Osteoblast (primary cell): ENCODE data around the gene UCP2. TPM values are rescaled to one million over a fixed set of nuclear protein-coding genes. Genes with fewer than 3 reads are reported as not detected.

Experiments
- DNase-seq: peaks from one replicate; pipeline ENCODE4 v3.0.0; 2011; ENCODE audit warnings: low spot score, mixed read lengths; ENCODE audit not compliant: insufficient read length; ENCODE audit errors: missing footprints
- H2AFZ ChIP-seq: 2 replicates; pipeline ENCODE4 v1.6.0; 2011; ENCODE audit warnings: mild to moderate bottlenecking, low read length
- H3K27ac ChIP-seq: 2 replicates; pipeline ENCODE4 v1.5.1; 2011; ENCODE audit warnings: mild to moderate bottlenecking, low read depth, low read length, moderate library complexity
- H3K27me3 ChIP-seq: 2 replicates; pipeline ENCODE4 v1.6.0; 2012; ENCODE audit warnings: mild to moderate bottlenecking, control low read depth, inconsistent platforms, low read length, moderate library complexity; ENCODE audit not compliant: insufficient read depth
- H3K36me3 ChIP-seq: 2 replicates; pipeline ENCODE4 v1.5.1; 2011; ENCODE audit warnings: mild to moderate bottlenecking, low read length, control low read depth, moderate library complexity; ENCODE audit not compliant: insufficient read depth
- H3K4me1 ChIP-seq: 2 replicates; pipeline ENCODE4 v1.5.1; 2011; ENCODE audit warnings: mild to moderate bottlenecking, low read length, control low read depth, moderate library complexity; ENCODE audit not compliant: insufficient read depth
- H3K4me2 ChIP-seq: 2 replicates; pipeline ENCODE4 v1.6.0; 2011; ENCODE audit warnings: mild to moderate bottlenecking, low read length; ENCODE audit not compliant: insufficient read depth
- H3K4me3 ChIP-seq: fragments of 200-600 bp; sonication (generic); 3 replicates; pipeline ENCODE4 v1.5.1; 2012; ENCODE audit warnings: mild to moderate bottlenecking, low read length, inconsistent platforms; ENCODE audit not compliant: insufficient read depth
- H3K79me2 ChIP-seq: 2 replicates; pipeline ENCODE4 v1.6.0; 2012; ENCODE audit warnings: mild to moderate bottlenecking, low read length, control low read depth, inconsistent platforms; ENCODE audit not compliant: insufficient read depth
- H3K9me3 ChIP-seq: 2 replicates; pipeline ENCODE4 v1.5.1; 2011; ENCODE audit warnings: low read depth, low read length, control low read depth
- H4K20me1 ChIP-seq: 2 replicates; pipeline ENCODE4 v1.6.0; 2012; ENCODE audit warnings: mild to moderate bottlenecking, low read length, control low read depth; ENCODE audit not compliant: insufficient read depth
- total RNA-seq: library from RNA; depleted of rRNA; stranded (reverse); fragments of >200 nt; gene quantifications from 2 replicates; pipeline ENCODE4 v1.2.3, GENCODE V29; 2012
- TF ChIP-seq, protein P1 (sequence below): IDR thresholded peaks from 2 replicates; pipeline ENCODE4 v1.5.1; 2011; ENCODE audit warnings: mild to moderate bottlenecking, low read depth, low read length, moderate library complexity; ENCODE audit errors: extremely low read depth

The UCP2 gene
- total RNA-seq, 1 donor, result under 0.01 TPM

DNA sequence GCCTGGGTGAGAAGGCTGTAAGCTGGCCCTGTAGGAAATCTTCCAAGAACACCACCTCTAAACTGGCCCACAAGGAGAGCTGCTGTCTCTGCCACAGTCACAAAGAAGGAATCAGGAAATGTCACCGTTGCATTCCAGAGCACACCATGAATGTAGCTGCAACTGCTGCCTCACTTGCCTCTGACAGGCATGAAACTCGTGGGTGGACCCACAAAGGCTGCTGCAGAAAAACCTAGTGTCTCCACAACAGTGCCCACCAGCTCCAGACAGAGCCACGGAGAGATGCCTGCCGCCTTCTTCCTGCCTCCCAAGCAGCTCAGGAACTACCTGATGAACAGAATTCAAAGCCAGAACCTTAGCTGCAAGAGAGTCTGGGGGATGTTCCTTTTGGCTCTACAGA is 21.3 kb downstream of the UCP2 start:
- Histone ChIP-seq H4K20me1 (no peaks in the 10 kb centered on the region), H2AFZ (peak overlapping the region; percentile 23), H3K9me3 (no peaks in the 10 kb centered on the region), H3K27ac (no peak overlapping the region), H3K27me3 (peaks cover 2% of the 10 kb centered on the region), H3K4me1 (peaks cover 14% of the 10 kb centered on the region), H3K4me3 (no peak overlapping the region), H3K79me2 (no peaks in the 10 kb centered on the region), H3K4me2 (no peak overlapping the region), H3K36me3 (no peaks in the 10 kb centered on the region)
- DNase-seq, result no peak
- TF ChIP-seq, protein P1, sequence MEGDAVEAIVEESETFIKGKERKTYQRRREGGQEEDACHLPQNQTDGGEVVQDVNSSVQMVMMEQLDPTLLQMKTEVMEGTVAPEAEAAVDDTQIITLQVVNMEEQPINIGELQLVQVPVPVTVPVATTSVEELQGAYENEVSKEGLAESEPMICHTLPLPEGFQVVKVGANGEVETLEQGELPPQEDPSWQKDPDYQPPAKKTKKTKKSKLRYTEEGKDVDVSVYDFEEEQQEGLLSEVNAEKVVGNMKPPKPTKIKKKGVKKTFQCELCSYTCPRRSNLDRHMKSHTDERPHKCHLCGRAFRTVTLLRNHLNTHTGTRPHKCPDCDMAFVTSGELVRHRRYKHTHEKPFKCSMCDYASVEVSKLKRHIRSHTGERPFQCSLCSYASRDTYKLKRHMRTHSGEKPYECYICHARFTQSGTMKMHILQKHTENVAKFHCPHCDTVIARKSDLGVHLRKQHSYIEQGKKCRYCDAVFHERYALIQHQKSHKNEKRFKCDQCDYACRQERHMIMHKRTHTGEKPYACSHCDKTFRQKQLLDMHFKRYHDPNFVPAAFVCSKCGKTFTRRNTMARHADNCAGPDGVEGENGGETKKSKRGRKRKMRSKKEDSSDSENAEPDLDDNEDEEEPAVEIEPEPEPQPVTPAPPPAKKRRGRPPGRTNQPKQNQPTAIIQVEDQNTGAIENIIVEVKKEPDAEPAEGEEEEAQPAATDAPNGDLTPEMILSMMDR, result no peak

DNA sequence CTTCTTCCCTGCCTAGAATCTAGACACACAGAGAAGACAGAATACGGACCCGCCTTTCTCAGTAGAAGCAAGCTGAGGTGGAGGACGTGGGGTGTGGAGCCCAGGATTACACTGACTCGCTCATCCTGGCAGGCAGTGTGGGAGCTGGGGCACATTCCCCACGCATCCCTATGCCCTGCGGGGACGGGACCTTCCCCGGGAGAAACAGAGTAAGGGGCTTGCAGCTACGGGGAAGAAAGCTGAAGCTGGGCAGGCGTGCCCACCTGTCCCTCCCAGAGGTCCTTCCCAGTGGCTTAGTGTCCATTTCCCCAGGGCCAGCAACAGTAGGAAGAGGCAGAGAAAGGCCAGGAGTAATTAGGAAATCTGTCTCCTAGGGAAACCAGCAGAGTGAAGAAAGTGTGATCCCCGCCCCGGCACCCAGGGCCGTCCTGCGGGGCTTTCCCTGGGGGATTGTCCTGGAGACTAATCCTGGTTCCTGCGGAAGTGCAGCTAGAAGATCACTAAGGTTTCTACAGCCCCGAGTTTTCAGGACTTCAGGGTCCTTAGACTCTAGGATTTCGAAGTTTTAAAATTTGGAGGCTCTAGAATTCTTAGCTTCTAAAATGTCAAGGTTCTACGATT is 24.0 kb downstream of the UCP2 start:
- no peaks in the 10 kb centered on the region for H3K36me3 ChIP-seq
- H3K4me2 ChIP-seq, result no peak overlapping the region
- no peaks in the 10 kb centered on the region for H3K27me3 ChIP-seq
- H3K79me2 ChIP-seq, result no peaks in the 10 kb centered on the region
- no peak overlapping the region for H3K27ac ChIP-seq
- TF ChIP-seq, protein P1, result no peak
- no peak for DNase-seq
- H2AFZ ChIP-seq, result no peak overlapping the region
- no peak overlapping the region for H3K4me3 ChIP-seq
- no peaks in the 10 kb centered on the region for H4K20me1 ChIP-seq
- peaks cover 11% of the 10 kb centered on the region for H3K4me1 ChIP-seq
- no peaks in the 10 kb centered on the region for H3K9me3 ChIP-seq

- TF ChIP-seq, protein P1, result no peak
- H3K4me1 ChIP-seq, result peaks cover 11% of the 10 kb centered on the region
- H4K20me1 ChIP-seq, result no peaks in the 10 kb centered on the region
- no peak for DNase-seq
- H3K4me3 ChIP-seq, result no peak overlapping the region
- peak overlapping the region; percentile 41 for H2AFZ ChIP-seq
- H3K9me3 ChIP-seq, result no peaks in the 10 kb centered on the region
- no peak overlapping the region for H3K27ac ChIP-seq
- no peaks in the 10 kb centered on the region for H3K27me3 ChIP-seq
- H3K36me3 ChIP-seq, result no peaks in the 10 kb centered on the region
- H3K4me2 ChIP-seq, result no peak overlapping the region
- H3K79me2 ChIP-seq, result no peaks in the 10 kb centered on the region
Observed at GRCh38 chr11:73957654-73958361, 24.8 kb downstream of the UCP2 start.

DNA sequence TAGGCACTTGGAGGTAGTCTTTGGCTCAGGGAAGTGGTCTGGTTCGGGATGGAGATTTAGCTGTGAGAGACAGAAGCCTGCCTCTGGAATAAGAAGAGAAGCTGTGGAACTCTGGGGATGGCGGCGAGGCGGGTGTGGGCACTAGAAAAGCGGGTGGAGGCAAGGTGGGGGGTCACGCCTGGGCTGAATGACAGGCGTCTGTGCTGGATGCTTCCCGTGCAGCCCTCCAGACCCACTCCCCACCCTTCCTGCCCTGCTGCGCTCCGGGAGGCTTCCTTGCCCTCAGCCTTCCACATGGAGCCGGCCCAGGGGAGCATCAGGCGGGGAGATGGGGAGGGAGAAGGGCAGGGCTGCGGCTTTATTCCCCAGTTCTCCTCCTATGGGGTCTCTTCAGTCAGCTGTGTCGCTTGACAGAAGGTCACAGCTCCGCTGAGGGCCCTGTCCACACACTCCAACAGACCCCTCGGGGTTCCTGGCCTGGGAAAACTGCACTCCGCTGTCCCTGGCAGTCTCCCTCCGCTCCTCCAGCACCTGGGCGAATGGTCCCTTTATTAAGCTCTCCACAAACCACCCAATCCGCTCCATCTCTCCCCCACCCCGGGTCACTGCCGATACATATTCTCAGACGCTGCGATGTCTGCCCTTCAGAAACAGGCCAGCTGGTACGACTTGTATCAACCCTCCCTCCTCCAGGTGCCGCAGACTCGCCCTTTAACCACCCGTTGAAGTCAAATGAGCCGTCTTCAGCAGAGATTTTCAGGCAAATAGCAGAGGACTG is 25.6 kb downstream of the UCP2 start:
- H2AFZ ChIP-seq, result peak overlapping the region; percentile 41
- no peaks in the 10 kb centered on the region for H3K27me3 ChIP-seq
- H4K20me1 ChIP-seq, result no peaks in the 10 kb centered on the region
- H3K36me3 ChIP-seq, result no peaks in the 10 kb centered on the region
- H3K9me3 ChIP-seq, result no peaks in the 10 kb centered on the region
- no peak overlapping the region for H3K27ac ChIP-seq
- H3K4me3 ChIP-seq, result no peak overlapping the region
- no peaks in the 10 kb centered on the region for H3K79me2 ChIP-seq
- H3K4me1 ChIP-seq, result peaks cover 11% of the 10 kb centered on the region
- TF ChIP-seq, protein P1, result no peak
- no peak overlapping the region for H3K4me2 ChIP-seq
- no peak for DNase-seq
